HG03025 (cell line): ENCODE results near the gene RNF144B.

Source experiments
- ATAC-seq: cut with Tn5 transposase; IDR thresholded peaks from one replicate; pipeline ENCODE4 v1.9.1; 2021; ENCODE audit warnings: mild to moderate bottlenecking, moderate library complexity; ENCODE audit not compliant: unreplicated experiment, low FRiP score

Gene RNF144B

GRCh38 chr6:18503593-18504231, 116.6 kb downstream of the RNF144B start:
- ATAC-seq, result peak; percentile 81

- no peak for ATAC-seq
Observed at GRCh38 chr6:18504232-18504596, 117.1 kb downstream of the RNF144B start.

DNA sequence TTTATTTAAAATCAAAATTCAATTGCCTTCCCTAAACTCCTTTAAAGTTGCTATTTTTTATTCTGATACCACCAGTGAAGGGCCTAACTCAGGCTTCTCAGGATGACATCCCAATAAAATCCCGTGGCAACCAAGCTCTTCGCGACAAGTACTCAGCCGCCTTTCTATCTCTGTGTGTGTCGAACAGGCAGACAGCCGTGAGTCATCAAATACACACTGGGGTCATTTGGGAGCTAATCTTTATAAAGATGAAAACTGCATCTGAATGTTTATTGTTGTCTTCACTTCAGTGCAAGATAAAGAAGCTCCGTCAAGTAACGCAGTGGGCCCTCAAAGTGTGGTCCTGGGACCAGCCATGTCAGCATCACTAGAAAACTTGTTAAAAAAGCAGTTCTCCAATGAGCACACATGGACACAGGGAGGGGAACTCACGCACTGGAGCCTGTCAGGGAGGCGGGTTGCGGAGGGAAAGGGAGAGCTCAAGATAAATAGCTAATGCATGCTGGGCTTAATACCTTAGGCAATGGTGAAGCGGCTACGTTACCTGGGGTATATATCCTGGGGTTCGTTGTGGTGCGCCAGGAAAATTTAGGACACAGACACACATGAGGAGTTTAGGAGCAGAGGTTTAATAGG, 119.3 kb downstream of the RNF144B start:
- no peak for ATAC-seq

GRCh38 chr6:18507018-18507415, 119.9 kb downstream of the RNF144B start:
- ATAC-seq, result no peak

DNA sequence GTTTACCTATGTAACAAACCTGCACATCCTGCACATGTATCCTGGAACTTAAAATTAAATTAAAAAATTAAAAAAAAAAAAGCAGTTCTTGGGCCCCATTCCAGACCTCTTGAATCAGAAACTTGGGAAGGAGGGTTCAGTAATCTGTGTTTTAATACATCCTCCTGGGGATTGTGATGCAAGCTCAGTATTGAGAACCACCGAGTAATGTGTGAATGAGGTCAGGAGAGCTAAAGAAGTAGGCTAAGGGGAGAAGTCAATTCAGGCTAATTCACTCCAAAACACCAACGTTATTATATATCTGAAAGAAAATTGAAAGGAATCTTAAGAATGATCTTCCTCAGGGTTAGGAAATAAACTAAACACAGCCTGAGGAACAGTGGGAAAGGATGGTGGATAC, 120.4 kb downstream of the RNF144B start:
- no peak for ATAC-seq

GRCh38 chr6:18509871-18510643, 122.9 kb downstream of the RNF144B start:
- ATAC-seq, result no peak

DNA sequence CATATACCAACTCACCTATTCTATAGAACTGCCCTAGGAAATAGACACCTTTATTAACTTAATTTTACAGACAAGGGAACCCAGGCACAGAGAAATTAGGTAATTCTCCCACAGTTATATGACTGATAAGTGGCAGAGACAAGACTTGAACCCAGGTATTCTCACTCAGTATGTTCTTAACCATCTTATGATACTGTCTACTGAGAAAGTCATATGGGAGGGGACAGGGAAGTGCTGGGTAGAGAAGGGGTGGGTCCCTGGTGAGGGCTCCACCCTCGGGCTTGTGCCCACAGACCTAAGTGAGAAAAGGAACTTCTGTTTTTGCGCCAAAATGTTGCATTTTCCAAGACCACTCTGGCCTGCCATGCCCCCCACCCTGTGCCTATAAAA, 123.5 kb downstream of the RNF144B start:
- ATAC-seq, result no peak

GRCh38 chr6:18511211-18511610, 124.1 kb downstream of the RNF144B start:
- no peak for ATAC-seq

GRCh38 chr6:18513253-18513798, 126.2 kb downstream of the RNF144B start:
- no peak for ATAC-seq

GRCh38 chr6:18514180-18514579, 127.0 kb downstream of the RNF144B start:
- ATAC-seq, result no peak

GRCh38 chr6:18515767-18516166, 128.6 kb downstream of the RNF144B start:
- no peak for ATAC-seq
